IPS-NIHi7 (cell line): Measurements from ENCODE around the gene DSCAM.

Source experiments
- DNase-seq: peaks from one replicate; pipeline ENCODE4 v3.0.0; 2012; ENCODE audit warnings: mixed read lengths; ENCODE audit errors: extremely low spot score

DSCAM gene

GRCh38 chr21:40610345-40610744, 236.6 kb downstream of the DSCAM start:
- DNase-seq, result no peak

- no peak for DNase-seq
Observed at GRCh38 chr21:40606341-40606740, 240.6 kb downstream of the DSCAM start.

GRCh38 chr21:40605094-40605493, 241.9 kb downstream of the DSCAM start:
- no peak for DNase-seq

- DNase-seq, result no peak
Observed at GRCh38 chr21:40603774-40604173, 243.2 kb downstream of the DSCAM start.

GRCh38 chr21:40602080-40602479, 244.9 kb downstream of the DSCAM start:
- DNase-seq, result no peak

GRCh38 chr21:40595806-40596205, 251.2 kb downstream of the DSCAM start:
- DNase-seq, result no peak

- DNase-seq, result peak; percentile 20
Observed at GRCh38 chr21:40587736-40588346, 259.1 kb downstream of the DSCAM start.

- no peak for DNase-seq
Observed at GRCh38 chr21:40586575-40586974, 260.4 kb downstream of the DSCAM start.

GRCh38 chr21:40577285-40578043, 269.5 kb downstream of the DSCAM start:
- DNase-seq, result no peak

GRCh38 chr21:40575976-40576375, 271.0 kb downstream of the DSCAM start:
- no peak for DNase-seq

GRCh38 chr21:40569357-40569756, 277.6 kb downstream of the DSCAM start:
- no peak for DNase-seq

- no peak for DNase-seq
Observed at GRCh38 chr21:40568807-40569206, 278.2 kb downstream of the DSCAM start.

- DNase-seq, result no peak
Observed at GRCh38 chr21:40567501-40567900, 279.5 kb downstream of the DSCAM start.

GRCh38 chr21:40566486-40566885, 280.5 kb downstream of the DSCAM start:
- DNase-seq, result no peak

GRCh38 chr21:40564318-40564717, 282.6 kb downstream of the DSCAM start:
- no peak for DNase-seq

- DNase-seq, result no peak
Observed at GRCh38 chr21:40563900-40564299, 283.1 kb downstream of the DSCAM start.

GRCh38 chr21:40562242-40563002, 284.5 kb downstream of the DSCAM start:
- DNase-seq, result no peak

GRCh38 chr21:40556442-40556968, 290.5 kb downstream of the DSCAM start:
- no peak for DNase-seq

GRCh38 chr21:40555021-40555528, 291.9 kb downstream of the DSCAM start:
- DNase-seq, result no peak

GRCh38 chr21:40553781-40554180, 293.2 kb downstream of the DSCAM start:
- no peak for DNase-seq

GRCh38 chr21:40547906-40548513, 298.9 kb downstream of the DSCAM start:
- peak; percentile 22 for DNase-seq

GRCh38 chr21:40546647-40547046, 300.3 kb downstream of the DSCAM start:
- no peak for DNase-seq
